Stimulated activated naive CD8-positive, alpha-beta T cell treated with anti-CD3 and anti-CD28 coated beads, Interleukin-15, Interleukin-2, amounts not matched to agents 100 ng/mL and 50 ng/mL, for 24 hours (primary cell): Measurements from ENCODE around the gene PHF21B.

Experiments
- H3K27ac Mint-ChIP-seq: one replicate; pipeline ENCODE4 v1.8.0; 2021; ENCODE audit warnings: mild to moderate bottlenecking, mixed read lengths
- H3K27me3 Mint-ChIP-seq: one replicate; pipeline ENCODE4 v1.8.0; 2021; ENCODE audit warnings: mixed read lengths
- H3K36me3 Mint-ChIP-seq: one replicate; pipeline ENCODE4 v1.8.0; 2021; ENCODE audit warnings: low read depth, mixed read lengths
- H3K4me1 Mint-ChIP-seq: one replicate; pipeline ENCODE4 v1.8.0; 2021; ENCODE audit warnings: low read depth, mixed read lengths
- H3K4me3 Mint-ChIP-seq: one replicate; pipeline ENCODE4 v1.8.0; 2021; ENCODE audit warnings: mild to moderate bottlenecking, mixed read lengths
- H3K9me3 Mint-ChIP-seq: one replicate; pipeline ENCODE4 v1.8.0; 2021; ENCODE audit warnings: mixed read lengths

PHF21B gene

DNA sequence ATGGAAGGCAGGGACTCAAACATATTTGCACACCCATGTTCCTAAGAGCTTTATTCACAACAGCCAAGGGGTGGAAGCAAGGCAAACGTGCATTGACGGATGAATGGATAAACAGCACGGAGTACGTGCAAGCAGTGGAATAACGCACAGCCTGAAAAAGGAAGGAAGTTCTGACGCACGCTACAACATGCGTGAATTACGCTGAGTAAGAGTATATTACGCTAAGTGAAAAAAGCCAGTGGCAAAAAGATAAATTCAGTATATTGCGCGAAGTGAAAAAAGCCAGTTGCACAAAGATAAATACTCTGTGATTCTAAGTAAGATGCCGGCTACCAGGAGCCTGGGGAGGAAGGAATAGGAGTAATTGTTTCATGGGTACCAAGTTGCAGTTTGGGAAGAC lies 19.5 kb downstream of the PHF21B start:
- Mint-ChIP-seq H3K27ac (no peak overlapping the region), H3K27me3 (peaks cover 13% of the 10 kb centered on the region), H3K4me3 (no peak overlapping the region), H3K36me3 (no peaks in the 10 kb centered on the region), H3K4me1 (no peaks in the 10 kb centered on the region), H3K9me3 (no peaks in the 10 kb centered on the region)

DNA sequence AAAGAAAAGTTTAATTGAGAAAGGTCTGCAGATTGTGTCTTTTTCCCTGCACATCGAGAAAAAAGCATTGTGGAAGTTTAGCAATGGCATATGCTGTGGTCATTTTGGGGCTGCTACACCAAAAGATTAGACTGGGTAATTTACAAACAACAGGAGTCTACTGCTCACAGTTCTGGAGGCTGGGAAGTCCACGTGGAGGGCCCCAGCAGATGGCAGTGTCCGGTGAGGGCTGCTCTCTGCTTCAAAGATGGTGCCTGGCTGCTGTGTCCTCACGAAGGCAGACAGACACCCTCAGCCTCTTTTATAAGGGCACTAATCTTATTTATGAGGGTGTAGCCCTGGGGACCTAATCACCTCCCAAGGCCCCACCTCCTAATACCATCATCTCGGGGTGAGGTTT lies 21.1 kb downstream of the PHF21B start:
- Mint-ChIP-seq H3K4me3 (no peak overlapping the region), H3K27me3 (peaks cover 10% of the 10 kb centered on the region), H3K36me3 (no peaks in the 10 kb centered on the region), H3K4me1 (no peaks in the 10 kb centered on the region), H3K9me3 (no peaks in the 10 kb centered on the region), H3K27ac (no peak overlapping the region)

- no peaks in the 10 kb centered on the region for H3K36me3 Mint-ChIP-seq
- H3K4me1 Mint-ChIP-seq: no peaks in the 10 kb centered on the region
- peaks cover 10% of the 10 kb centered on the region for H3K27me3 Mint-ChIP-seq
- no peak overlapping the region for H3K27ac Mint-ChIP-seq
- no peaks in the 10 kb centered on the region for H3K9me3 Mint-ChIP-seq
- H3K4me3 Mint-ChIP-seq: no peak overlapping the region
These were observed 22.9 kb downstream of the PHF21B start for GRCh38 chr22:44986926-44987325.

GRCh38 chr22:44985906-44986527 lies 23.8 kb downstream of the PHF21B start:
- Mint-ChIP-seq H3K4me3 (no peak overlapping the region), H3K27me3 (peaks cover 7% of the 10 kb centered on the region), H3K9me3 (no peaks in the 10 kb centered on the region), H3K4me1 (no peaks in the 10 kb centered on the region), H3K36me3 (no peaks in the 10 kb centered on the region), H3K27ac (no peak overlapping the region)

DNA sequence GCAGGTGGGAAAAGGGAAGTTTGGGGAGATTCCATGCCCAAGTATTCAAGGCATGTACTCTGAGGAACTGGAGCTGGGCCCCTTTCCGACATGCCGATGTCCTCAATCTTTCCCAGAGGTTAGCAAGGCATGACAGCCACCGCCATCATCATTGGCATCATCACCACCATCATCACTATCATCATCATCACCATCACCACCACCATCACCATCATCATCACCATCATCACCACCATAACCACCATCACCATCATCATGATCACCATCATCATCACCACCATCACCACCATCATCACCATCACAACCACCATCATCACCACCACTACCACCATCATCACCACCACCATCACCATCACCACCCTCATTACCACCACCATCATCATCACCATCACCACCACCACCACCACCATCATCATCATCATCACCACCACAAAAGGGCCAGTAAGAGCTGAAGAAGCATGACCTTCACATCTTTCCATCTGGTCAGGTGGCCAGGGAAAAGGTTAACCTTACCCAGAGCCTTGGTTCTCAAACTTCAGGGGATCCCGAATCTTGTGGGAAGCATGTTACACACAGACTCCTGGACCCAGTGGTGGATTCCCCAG lies 25.8 kb downstream of the PHF21B start:
- no peak overlapping the region for H3K4me3 Mint-ChIP-seq
- no peaks in the 10 kb centered on the region for H3K36me3 Mint-ChIP-seq
- no peaks in the 10 kb centered on the region for H3K9me3 Mint-ChIP-seq
- H3K4me1 Mint-ChIP-seq: no peaks in the 10 kb centered on the region
- no peak overlapping the region for H3K27ac Mint-ChIP-seq
- H3K27me3 Mint-ChIP-seq: peaks cover 13% of the 10 kb centered on the region

- Mint-ChIP-seq H3K9me3 (no peaks in the 10 kb centered on the region), H3K4me1 (no peaks in the 10 kb centered on the region), H3K4me3 (no peak overlapping the region), H3K27ac (no peak overlapping the region), H3K27me3 (peaks cover 7% of the 10 kb centered on the region), H3K36me3 (no peaks in the 10 kb centered on the region)
These were observed 27.4 kb downstream of the PHF21B start for GRCh38 chr22:44982445-44982844.

- no peaks in the 10 kb centered on the region for H3K4me1 Mint-ChIP-seq
- H3K27me3 Mint-ChIP-seq: peaks cover 7% of the 10 kb centered on the region
- no peaks in the 10 kb centered on the region for H3K36me3 Mint-ChIP-seq
- no peak overlapping the region for H3K4me3 Mint-ChIP-seq
- no peak overlapping the region for H3K27ac Mint-ChIP-seq
- H3K9me3 Mint-ChIP-seq: no peaks in the 10 kb centered on the region
These were observed 27.9 kb downstream of the PHF21B start for GRCh38 chr22:44981857-44982256.

DNA sequence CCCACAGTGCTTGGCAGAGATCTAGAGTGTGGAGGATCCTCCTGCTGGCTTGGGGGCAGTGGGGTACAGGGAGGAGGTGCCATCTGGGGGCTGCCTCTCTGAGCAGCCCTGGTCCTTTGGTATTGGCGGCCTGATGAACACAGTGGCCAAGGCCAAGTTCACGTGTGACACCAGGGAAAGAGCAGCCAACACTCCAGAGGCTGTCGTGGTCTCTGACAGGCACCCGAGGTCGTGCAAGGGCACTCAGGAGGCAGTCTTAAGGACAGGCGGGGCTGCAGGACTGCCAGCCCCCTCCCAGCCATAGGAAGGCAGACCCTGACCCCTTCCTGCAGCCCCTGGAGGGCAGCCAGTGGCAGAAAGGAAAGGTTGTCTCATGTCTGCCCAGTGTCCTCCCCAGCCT lies 30.7 kb downstream of the PHF21B start:
- H3K36me3 Mint-ChIP-seq: no peaks in the 10 kb centered on the region

GRCh38 chr22:44975427-44976262 lies 34.2 kb downstream of the PHF21B start:
- no peak overlapping the region for H3K27ac Mint-ChIP-seq
- no peaks in the 10 kb centered on the region for H3K36me3 Mint-ChIP-seq
- no peaks in the 10 kb centered on the region for H3K9me3 Mint-ChIP-seq
- H3K4me3 Mint-ChIP-seq: no peak overlapping the region
- H3K27me3 Mint-ChIP-seq: peaks cover 10% of the 10 kb centered on the region
- no peaks in the 10 kb centered on the region for H3K4me1 Mint-ChIP-seq

More for the DNA sequence above, 30.7 kb downstream of the PHF21B start:
- no peaks in the 10 kb centered on the region for H3K9me3 Mint-ChIP-seq
- peaks cover 7% of the 10 kb centered on the region for H3K27me3 Mint-ChIP-seq
- no peak overlapping the region for H3K4me3 Mint-ChIP-seq
- no peaks in the 10 kb centered on the region for H3K4me1 Mint-ChIP-seq
- H3K27ac Mint-ChIP-seq: no peak overlapping the region

DNA sequence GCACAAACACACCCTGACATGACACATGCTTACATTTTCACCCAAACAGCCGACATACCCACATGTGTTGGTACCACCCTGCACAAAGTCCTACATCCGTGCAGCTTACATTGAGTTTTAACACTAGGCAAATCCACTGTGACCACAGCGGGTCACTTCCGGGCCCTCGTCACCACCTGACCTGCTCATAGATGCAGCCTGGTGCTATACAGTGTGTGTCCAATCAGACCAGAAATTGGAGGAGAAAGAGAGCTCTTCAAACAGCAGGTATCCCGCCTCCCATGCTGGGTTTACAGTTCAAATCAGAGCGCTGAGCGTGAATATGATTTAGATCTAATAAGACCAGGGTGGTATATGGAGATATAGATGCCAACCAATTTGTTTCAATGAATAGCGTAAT lies 35.4 kb downstream of the PHF21B start:
- no peak overlapping the region for H3K4me3 Mint-ChIP-seq
- no peaks in the 10 kb centered on the region for H3K36me3 Mint-ChIP-seq
- H3K27ac Mint-ChIP-seq: no peak overlapping the region
- H3K4me1 Mint-ChIP-seq: no peaks in the 10 kb centered on the region
- peaks cover 7% of the 10 kb centered on the region for H3K27me3 Mint-ChIP-seq
- H3K9me3 Mint-ChIP-seq: no peaks in the 10 kb centered on the region

GRCh38 chr22:44973829-44974228 lies 36.0 kb downstream of the PHF21B start:
- H3K4me3 Mint-ChIP-seq: no peak overlapping the region
- no peaks in the 10 kb centered on the region for H3K4me1 Mint-ChIP-seq
- H3K27ac Mint-ChIP-seq: no peak overlapping the region
- peaks cover 6% of the 10 kb centered on the region for H3K27me3 Mint-ChIP-seq
- no peaks in the 10 kb centered on the region for H3K36me3 Mint-ChIP-seq
- H3K9me3 Mint-ChIP-seq: no peaks in the 10 kb centered on the region

GRCh38 chr22:44972363-44973083 lies 37.3 kb downstream of the PHF21B start:
- no peaks in the 10 kb centered on the region for H3K4me1 Mint-ChIP-seq
- H3K27ac Mint-ChIP-seq: peak overlapping the region; percentile 26
- peaks cover 6% of the 10 kb centered on the region for H3K27me3 Mint-ChIP-seq
- H3K9me3 Mint-ChIP-seq: no peaks in the 10 kb centered on the region
- H3K4me3 Mint-ChIP-seq: peak overlapping the region; percentile 6
- no peaks in the 10 kb centered on the region for H3K36me3 Mint-ChIP-seq

DNA sequence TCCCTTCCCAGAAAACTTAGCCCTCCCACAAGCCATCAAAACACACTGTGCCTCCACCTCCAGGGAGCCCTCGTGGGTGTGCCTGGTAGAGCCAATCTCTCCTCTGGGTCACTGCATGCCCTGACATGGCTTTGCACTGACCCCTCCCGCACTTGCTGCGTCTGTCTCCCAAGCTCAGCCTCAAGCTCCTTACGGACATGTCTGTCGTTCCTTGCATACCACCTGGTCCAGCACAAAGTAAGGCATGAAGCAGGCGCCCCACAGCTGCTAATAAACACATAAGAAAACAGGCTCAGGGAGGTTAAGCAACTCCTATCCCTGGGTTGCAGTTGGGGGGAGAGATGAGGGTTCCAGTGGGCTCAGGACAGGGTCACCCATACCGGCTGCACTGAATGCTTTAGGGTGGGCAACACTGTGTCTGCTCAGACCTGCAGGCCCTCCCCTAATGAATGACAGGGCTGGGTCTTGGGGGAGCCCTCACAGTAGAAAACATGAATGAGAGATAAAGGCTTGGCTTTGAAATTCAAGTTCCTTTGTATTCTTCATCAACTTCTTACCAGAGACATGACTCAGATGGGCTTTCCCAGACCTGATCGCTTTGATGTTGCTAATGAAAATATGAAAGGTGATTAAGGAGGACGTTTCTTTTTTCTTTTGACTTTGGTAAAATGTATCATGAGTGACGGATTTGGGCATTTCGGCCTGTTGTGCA lies 38.0 kb downstream of the PHF21B start:
- Mint-ChIP-seq H3K27ac (peak overlapping the region; percentile 26), H3K36me3 (no peaks in the 10 kb centered on the region), H3K4me1 (no peaks in the 10 kb centered on the region), H3K9me3 (no peaks in the 10 kb centered on the region), H3K4me3 (peak overlapping the region; percentile 6), H3K27me3 (peaks cover 6% of the 10 kb centered on the region)

DNA sequence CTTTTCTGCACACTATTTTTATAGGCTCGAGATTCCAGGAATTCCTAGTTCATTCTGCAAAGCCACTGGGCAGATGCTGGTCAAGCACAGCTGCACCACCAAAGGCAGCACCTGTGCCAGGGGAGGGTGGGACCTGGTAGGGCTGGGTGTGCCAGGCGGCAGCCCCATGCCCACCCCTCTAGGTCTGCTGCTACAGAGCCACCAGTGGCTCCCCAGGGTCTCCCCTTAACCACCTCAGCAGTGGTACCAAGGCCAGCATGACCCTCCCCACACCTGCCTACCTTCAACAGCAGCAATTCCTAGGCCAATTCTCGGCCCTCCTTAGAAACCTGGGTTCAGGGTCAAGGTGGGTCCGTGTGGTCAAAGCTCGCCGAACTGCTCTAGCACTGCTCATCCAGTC lies 39.5 kb downstream of the PHF21B start:
- Mint-ChIP-seq H3K27me3 (peaks cover 6% of the 10 kb centered on the region), H3K4me3 (no peak overlapping the region), H3K9me3 (no peaks in the 10 kb centered on the region), H3K4me1 (no peaks in the 10 kb centered on the region), H3K27ac (no peak overlapping the region), H3K36me3 (no peaks in the 10 kb centered on the region)
